K562 (cell line): Measurements from ENCODE around the gene KCTD6. TPM values are rescaled to one million over a fixed set of nuclear protein-coding genes. Genes with fewer than 3 reads are reported as not detected.

Source experiments
- BCOR ChIP-seq: fragments of 450-650 bp; IDR thresholded peaks from 2 replicates; pipeline ENCODE4 v1.6.1; 2016
- CAMTA2 ChIP-seq: fragments of 250-450 bp; sonication (Bioruptor Pico); conservative IDR thresholded peaks from 2 replicates; pipeline ENCODE4 v1.5.1; 2022
- CXXC5 ChIP-seq: fragments of 250-450 bp; sonication (Bioruptor Pico); IDR thresholded peaks from 2 replicates; pipeline ENCODE4 v1.8.0; 2022; ENCODE audit warnings: inconsistent platforms, mild to moderate bottlenecking, moderate library complexity
- FOXJ2 ChIP-seq: fragments of 200-800 bp; sonication (Bioruptor generic); IDR thresholded peaks from 2 replicates; pipeline ENCODE4 v1.6.1; 2016; ENCODE audit warnings: missing genetic modification characterization, missing compliant biosample characterization
- GABPA ChIP-seq: fragments of 200-800 bp; sonication (Bioruptor generic); conservative IDR thresholded peaks from 2 replicates; pipeline ENCODE4 v1.6.1; 2016; ENCODE audit warnings: low read depth, missing genetic modification characterization, missing compliant biosample characterization
- HMG20B ChIP-seq: fragments of 250-450 bp; sonication (Bioruptor Pico); IDR thresholded peaks from 2 replicates; pipeline ENCODE4 v1.5.0; 2021; ENCODE audit warnings: mild to moderate bottlenecking
- NEUROD1 ChIP-seq: fragments of 150-350 bp; IDR thresholded peaks from 2 replicates; pipeline ENCODE4 v1.6.1; 2014; ENCODE audit warnings: borderline replicate concordance, low read length, low read depth; ENCODE audit not compliant: partially characterized antibody
- NR2C2 ChIP-seq, 2 experiments: fragments of 200-800 bp in 1 of 2; sonication (Bioruptor generic) in 1 of 2; sonication (generic) in 1 of 2; formaldehyde crosslinking in 1 of 2; IDR thresholded peaks; 2 replicates each; pipeline versions ENCODE4 v1.6.1 to v1.8.0; 2016 to 2022; ENCODE audit warnings: mild to moderate bottlenecking in 1 of 2, missing compliant biosample characterization in 1 of 2, missing genetic modification characterization in 1 of 2, missing genetic modification reagents in 1 of 2
- PHTF2 ChIP-seq: fragments of 250-450 bp; sonication (Bioruptor Pico); IDR thresholded peaks from 2 replicates; pipeline ENCODE4 v1.5.0; 2021; ENCODE audit warnings: mild to moderate bottlenecking
- SMAD4 ChIP-seq: fragments of 250-450 bp; sonication (Bioruptor Pico); conservative IDR thresholded peaks from 2 replicates; pipeline ENCODE4 v1.8.0; 2021; ENCODE audit warnings: inconsistent platforms, mild to moderate bottlenecking, moderate library complexity
- SMARCA4 ChIP-seq: fragments of 450-650 bp; IDR thresholded peaks from 2 replicates; pipeline ENCODE4 v1.6.1; 2016
- ZC3H8 ChIP-seq: fragments of 450-650 bp; IDR thresholded peaks from 2 replicates; pipeline ENCODE4 v1.6.1; 2017
- ZNF274 ChIP-seq: IDR thresholded peaks from 2 replicates; pipeline ENCODE4 v1.6.1; 2011; ENCODE audit warnings: low read depth, mild to moderate bottlenecking, low read length, moderate library complexity, borderline replicate concordance
- ZNF41 ChIP-seq: fragments of 250-450 bp; sonication (Bioruptor Pico); conservative IDR thresholded peaks from 2 replicates; pipeline ENCODE4 v1.4.0; 2020; ENCODE audit warnings: mild to moderate bottlenecking
- ZNF699 ChIP-seq: fragments of 250-450 bp; sonication (Bioruptor Pico); IDR thresholded peaks from 2 replicates; pipeline ENCODE4 v1.8.0; 2021; ENCODE audit warnings: mild to moderate bottlenecking, moderate library complexity; ENCODE audit not compliant: insufficient replicate concordance
- ZZZ3 ChIP-seq: fragments of 450-650 bp; IDR thresholded peaks from 2 replicates; pipeline ENCODE4 v1.6.1; 2016; ENCODE audit warnings: antibody characterized with exemption, mild to moderate bottlenecking, moderate library complexity
- polyA plus RNA-seq, 8 experiments: library from polyadenylated mRNA; depleted of rRNA in 4 of 8; stranded (reverse) in 5 of 8; unstranded in 3 of 8; fragments of >200 nt; fragmentation: Nextera tagmentation in 2 of 8; fragmentation: Illumina TruSeq in 1 of 8; extraction: Ambion mirVana in 2 of 8; extraction: Trizol in 1 of 8; gene quantifications; 2 replicates each; pipeline versions ENCODE4 v1.2.1 to v1.2.3, GENCODE V29; 2011 to 2014; ENCODE audit warnings: inconsistent platforms in 1 of 8, missing spikeins in 1 of 8
- total RNA-seq, 7 experiments: library from RNA; depleted of rRNA in 6 of 7; stranded (reverse); fragments of >200 nt in 6 of 7; fragmentation: Illumina TruSeq in 2 of 7; extraction: Trizol in 2 of 7; gene quantifications; 2 replicates each; pipeline versions ENCODE4 v1.2.1 to v1.2.3, GENCODE V29; 2011 to 2021; ENCODE audit warnings: low replicate concordance in 1 of 7
- TF ChIP-seq, protein P1 (sequence below), 3 experiments: IDR thresholded peaks in 2 of 3; conservative IDR thresholded peaks in 1 of 3; 2 replicates each; pipeline ENCODE4 v1.5.1; 2011 to 2012; ENCODE audit warnings: low read length in 3 of 3, mild to moderate bottlenecking in 3 of 3, control low read depth in 2 of 3, improper control_type of control experiment in 1 of 3, inconsistent platforms in 1 of 3, low read depth in 1 of 3, mixed read lengths in 1 of 3, moderate library complexity in 1 of 3; ENCODE audit not compliant: insufficient read depth in 2 of 3
- TF ChIP-seq, protein P2 (sequence below): IDR thresholded peaks from 2 replicates; pipeline ENCODE4 v1.6.1; 2011; ENCODE audit not compliant: insufficient read length; ENCODE audit errors: extremely low read depth
- TF ChIP-seq, protein P3 (sequence below): fragments of 250-450 bp; sonication (Bioruptor Pico); IDR thresholded peaks from 2 replicates; pipeline ENCODE4 v1.8.0; 2021; ENCODE audit warnings: mild to moderate bottlenecking, moderate library complexity
- TF ChIP-seq, protein P4 (sequence below), 2 experiments: IDR thresholded peaks; 2 replicates each; pipeline ENCODE4 v1.6.1; 2012; ENCODE audit warnings: improper control_type of control experiment in 2 of 2, low read depth in 2 of 2, low read length in 2 of 2, borderline replicate concordance in 1 of 2
- TF ChIP-seq, protein P5 (sequence below): fragments of 450-650 bp; IDR thresholded peaks from 2 replicates; pipeline ENCODE4 v1.6.1; 2016; ENCODE audit warnings: low read depth, mild to moderate bottlenecking, moderate library complexity

KCTD6 gene
- total and polyA plus RNA-seq, 9 of the 15 experiments (the other 6 are each of a cell fraction or from before 2014, with no cell fraction given): 2.1 to 5.9 (median 4.5) TPM

DNA sequence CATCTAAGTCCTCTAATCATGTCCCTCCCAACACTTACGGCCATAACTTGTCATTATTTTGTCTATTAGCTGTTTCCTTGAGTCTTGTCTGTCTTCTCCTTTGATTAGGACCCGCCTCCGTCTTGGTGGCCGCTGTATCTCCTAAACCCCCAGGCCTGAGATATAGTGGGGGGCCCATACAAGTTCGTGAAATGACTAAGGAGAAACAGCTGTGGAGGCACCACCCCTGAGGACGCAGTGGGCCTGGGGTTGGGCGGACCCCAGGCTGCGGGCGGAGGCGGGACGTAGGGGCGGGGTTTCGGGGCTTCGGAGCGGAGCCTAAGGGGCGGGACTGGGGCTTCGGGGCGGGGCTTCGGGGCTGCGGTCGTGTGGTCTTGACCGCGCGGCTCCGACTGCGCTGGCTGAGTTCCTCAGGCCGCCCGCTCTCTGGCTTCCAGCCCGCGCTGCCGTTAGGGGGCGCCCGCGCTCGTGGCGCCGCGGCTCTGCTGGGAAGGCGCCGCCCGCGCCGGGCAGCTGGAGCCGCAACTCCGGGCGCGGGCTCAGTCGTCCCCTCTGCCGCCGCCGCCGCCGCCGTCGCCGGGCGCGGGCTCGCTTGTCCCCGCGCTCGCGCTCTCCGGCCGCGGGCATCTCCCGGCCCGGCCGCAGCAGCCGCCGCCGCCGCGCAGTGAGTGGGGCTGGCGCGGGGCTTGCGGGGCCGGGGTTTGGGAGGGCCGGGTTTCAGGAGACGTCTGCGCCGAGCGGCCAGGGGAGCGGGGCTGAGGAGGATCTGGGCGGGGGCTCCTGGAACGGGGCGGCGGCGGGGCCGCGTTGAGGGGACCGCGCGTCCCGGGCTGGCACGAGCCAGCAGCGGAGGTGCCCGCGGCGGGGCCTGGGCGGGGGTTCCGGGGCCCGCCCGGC lies at the start of gene KCTD6 (continued):
- TF ChIP-seq, protein P1, sequence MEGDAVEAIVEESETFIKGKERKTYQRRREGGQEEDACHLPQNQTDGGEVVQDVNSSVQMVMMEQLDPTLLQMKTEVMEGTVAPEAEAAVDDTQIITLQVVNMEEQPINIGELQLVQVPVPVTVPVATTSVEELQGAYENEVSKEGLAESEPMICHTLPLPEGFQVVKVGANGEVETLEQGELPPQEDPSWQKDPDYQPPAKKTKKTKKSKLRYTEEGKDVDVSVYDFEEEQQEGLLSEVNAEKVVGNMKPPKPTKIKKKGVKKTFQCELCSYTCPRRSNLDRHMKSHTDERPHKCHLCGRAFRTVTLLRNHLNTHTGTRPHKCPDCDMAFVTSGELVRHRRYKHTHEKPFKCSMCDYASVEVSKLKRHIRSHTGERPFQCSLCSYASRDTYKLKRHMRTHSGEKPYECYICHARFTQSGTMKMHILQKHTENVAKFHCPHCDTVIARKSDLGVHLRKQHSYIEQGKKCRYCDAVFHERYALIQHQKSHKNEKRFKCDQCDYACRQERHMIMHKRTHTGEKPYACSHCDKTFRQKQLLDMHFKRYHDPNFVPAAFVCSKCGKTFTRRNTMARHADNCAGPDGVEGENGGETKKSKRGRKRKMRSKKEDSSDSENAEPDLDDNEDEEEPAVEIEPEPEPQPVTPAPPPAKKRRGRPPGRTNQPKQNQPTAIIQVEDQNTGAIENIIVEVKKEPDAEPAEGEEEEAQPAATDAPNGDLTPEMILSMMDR (IDR thresholded peaks at IDR 0.05 in 2 of 3, conservative IDR thresholded peaks at IDR 0.05 in 1 of 3; ENCODE audit: insufficient read depth in 2 of 3, low read depth in 1 of 3, low read length in 3 of 3): peak; percentile 37 to 94 (median 83); a peak in 5 of 6 replicates
- TF ChIP-seq ZNF699 (CRISPR knock-in tag) (no peak), CAMTA2 (CRISPR knock-in tag) (no peak), CXXC5 (CRISPR knock-in tag) (peak; percentile 81), NR2C2 (CRISPR knock-in tag; IDR thresholded peaks at IDR 0.05) (no peak), NR2C2 (tag; IDR thresholded peaks at IDR 0.05) (no peak), GABPA (tag) (no peak), HMG20B (no peak), ZNF41 (CRISPR knock-in tag) (no peak), ZNF274 (no peak), PHTF2 (no peak), FOXJ2 (tag) (no peak), ZZZ3 (no peak), BCOR (no peak), NEUROD1 (peak; percentile 46), SMAD4 (CRISPR knock-in tag) (peak; percentile 73), SMARCA4 (no peak), ZC3H8 (no peak)
- TF ChIP-seq, protein P2, sequence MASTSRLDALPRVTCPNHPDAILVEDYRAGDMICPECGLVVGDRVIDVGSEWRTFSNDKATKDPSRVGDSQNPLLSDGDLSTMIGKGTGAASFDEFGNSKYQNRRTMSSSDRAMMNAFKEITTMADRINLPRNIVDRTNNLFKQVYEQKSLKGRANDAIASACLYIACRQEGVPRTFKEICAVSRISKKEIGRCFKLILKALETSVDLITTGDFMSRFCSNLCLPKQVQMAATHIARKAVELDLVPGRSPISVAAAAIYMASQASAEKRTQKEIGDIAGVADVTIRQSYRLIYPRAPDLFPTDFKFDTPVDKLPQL: no peak
- TF ChIP-seq, protein P3, sequence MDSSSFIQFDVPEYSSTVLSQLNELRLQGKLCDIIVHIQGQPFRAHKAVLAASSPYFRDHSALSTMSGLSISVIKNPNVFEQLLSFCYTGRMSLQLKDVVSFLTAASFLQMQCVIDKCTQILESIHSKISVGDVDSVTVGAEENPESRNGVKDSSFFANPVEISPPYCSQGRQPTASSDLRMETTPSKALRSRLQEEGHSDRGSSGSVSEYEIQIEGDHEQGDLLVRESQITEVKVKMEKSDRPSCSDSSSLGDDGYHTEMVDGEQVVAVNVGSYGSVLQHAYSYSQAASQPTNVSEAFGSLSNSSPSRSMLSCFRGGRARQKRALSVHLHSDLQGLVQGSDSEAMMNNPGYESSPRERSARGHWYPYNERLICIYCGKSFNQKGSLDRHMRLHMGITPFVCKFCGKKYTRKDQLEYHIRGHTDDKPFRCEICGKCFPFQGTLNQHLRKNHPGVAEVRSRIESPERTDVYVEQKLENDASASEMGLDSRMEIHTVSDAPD: no peak
- TF ChIP-seq, protein P4, sequence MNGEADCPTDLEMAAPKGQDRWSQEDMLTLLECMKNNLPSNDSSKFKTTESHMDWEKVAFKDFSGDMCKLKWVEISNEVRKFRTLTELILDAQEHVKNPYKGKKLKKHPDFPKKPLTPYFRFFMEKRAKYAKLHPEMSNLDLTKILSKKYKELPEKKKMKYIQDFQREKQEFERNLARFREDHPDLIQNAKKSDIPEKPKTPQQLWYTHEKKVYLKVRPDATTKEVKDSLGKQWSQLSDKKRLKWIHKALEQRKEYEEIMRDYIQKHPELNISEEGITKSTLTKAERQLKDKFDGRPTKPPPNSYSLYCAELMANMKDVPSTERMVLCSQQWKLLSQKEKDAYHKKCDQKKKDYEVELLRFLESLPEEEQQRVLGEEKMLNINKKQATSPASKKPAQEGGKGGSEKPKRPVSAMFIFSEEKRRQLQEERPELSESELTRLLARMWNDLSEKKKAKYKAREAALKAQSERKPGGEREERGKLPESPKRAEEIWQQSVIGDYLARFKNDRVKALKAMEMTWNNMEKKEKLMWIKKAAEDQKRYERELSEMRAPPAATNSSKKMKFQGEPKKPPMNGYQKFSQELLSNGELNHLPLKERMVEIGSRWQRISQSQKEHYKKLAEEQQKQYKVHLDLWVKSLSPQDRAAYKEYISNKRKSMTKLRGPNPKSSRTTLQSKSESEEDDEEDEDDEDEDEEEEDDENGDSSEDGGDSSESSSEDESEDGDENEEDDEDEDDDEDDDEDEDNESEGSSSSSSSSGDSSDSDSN (IDR thresholded peaks at IDR 0.05; ENCODE audit: borderline replicate concordance in 1 of 2, low read depth in 2 of 2, low read length in 2 of 2): 0 out of 4 replicates have a peak, but pooled peaks of 1 of the 2 experiments have one; percentile 68
- TF ChIP-seq, protein P5, sequence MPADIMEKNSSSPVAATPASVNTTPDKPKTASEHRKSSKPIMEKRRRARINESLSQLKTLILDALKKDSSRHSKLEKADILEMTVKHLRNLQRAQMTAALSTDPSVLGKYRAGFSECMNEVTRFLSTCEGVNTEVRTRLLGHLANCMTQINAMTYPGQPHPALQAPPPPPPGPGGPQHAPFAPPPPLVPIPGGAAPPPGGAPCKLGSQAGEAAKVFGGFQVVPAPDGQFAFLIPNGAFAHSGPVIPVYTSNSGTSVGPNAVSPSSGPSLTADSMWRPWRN: no peak
